Measurements from ENCODE around the gene CDS1. TPM values are rescaled to one million over a fixed set of nuclear protein-coding genes. Genes with fewer than 3 reads are reported as not detected.

The CDS1 gene
- total and polyA plus RNA-seq, 10 of the 15 experiments (the other 5 are each of a cell fraction or from before 2014, with no cell fraction given): 0.03 TPM; not detected in 8

DNA sequence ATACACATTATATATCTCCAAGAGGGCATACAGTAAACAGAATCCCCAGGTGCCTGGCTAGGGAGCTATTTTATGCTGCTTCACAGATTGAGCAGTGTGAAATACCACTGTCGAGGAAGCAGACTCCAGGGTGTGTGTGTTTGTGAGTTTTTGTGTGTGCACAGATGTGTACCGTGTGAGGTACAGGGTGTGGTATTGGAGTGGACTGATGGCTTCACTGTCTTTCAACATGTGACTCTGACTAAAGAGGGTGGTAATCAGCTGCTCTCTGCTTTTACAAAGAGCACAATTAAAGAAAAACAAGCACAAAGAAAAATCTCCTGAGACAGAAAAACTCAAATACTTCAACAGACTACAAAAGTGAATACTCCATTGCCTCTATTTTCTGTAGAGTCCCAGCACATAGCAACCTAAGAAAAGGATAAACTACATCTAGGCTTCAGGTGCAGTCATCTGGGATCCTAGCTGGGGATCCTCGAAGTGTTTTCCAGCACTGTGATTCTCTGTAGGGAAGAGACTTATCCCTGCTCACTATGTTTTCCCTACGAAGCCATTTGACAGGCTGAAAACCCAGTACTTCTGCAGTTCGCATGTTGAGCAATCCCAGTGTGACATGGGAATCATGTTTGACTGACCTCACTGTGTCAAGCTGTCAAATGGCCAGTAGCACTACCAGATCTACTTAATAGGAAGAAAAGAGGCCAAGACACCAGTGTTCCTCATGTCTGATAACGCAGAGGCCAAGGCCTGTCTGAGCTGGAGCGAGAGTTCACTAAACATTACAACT, 100.3 kb downstream of the CDS1 start:
- WGBS (ENCODE audit: insufficient coverage, insufficient replicate concordance, low lambda C conversion rate, missing lambda C conversion rate): 17% methylated on average over 7 of the region's 7 CpGs
- intact Hi-C loops (cut with micrococcal nuclease; ENCODE audit: unreplicated experiment): no loop called here
- no peak overlapping the region for H3K9ac ChIP-seq (ENCODE audit: control insufficient read depth, insufficient read depth, low read length)
- SMC1A ChIA-PET (ENCODE audit: uncharacterized antibody, unreplicated experiment): no interaction called here
- in situ Hi-C loops (cut with MboI): no loop called here
- ATAC-seq (no peak), DNase-seq (ENCODE audit: low read depth, low spot score) (no peak), FAIRE-seq (no peak)
- H4K20me1 ChIP-seq (ENCODE audit: control insufficient read depth, insufficient read depth): no peaks in the 10 kb centered on the region
- no peaks in the 10 kb centered on the region for H3K27me3 ChIP-seq (replicated peaks in 1 of 2; ENCODE audit: control insufficient read depth in 2 of 2, insufficient read depth in 2 of 2, low read length in 1 of 2)
- no peaks in the 10 kb centered on the region for H3K4me1 ChIP-seq (ENCODE audit: control insufficient read depth, insufficient read depth, low read length)
- POLR2A ChIA-PET: no interaction called here
- RAD21 ChIA-PET (ENCODE audit: unreplicated experiment): no interaction called here
- no peak overlapping the region for H3K27ac ChIP-seq (ENCODE audit: control insufficient read depth, insufficient read depth)
- no peak overlapping the region for H3K4me3 ChIP-seq
- no peaks in the 10 kb centered on the region for H3K9me3 ChIP-seq (replicated peaks; ENCODE audit: control insufficient read depth, insufficient read depth, low read length)
- H3K79me2 ChIP-seq (ENCODE audit: control insufficient read depth, insufficient read depth, low read length): no peaks in the 10 kb centered on the region
- CTCF ChIA-PET: interaction anchor here (0.6 kb wide), 1 partner anchor 686 kb away, joined by 3 read pairs; no protein-coding TSS in a partner anchor
- no TSS peak for BruUV-seq (replicated peaks)
- no peak overlapping the region for H2AFZ ChIP-seq (ENCODE audit: control insufficient read depth, low read depth, low read length)
- no peaks in the 10 kb centered on the region for H3K36me3 ChIP-seq (ENCODE audit: control insufficient read depth in 2 of 2, insufficient read depth in 2 of 2, low read length in 1 of 2)
- no peak overlapping the region for H3K4me2 ChIP-seq (ENCODE audit: control insufficient read depth, insufficient read depth)
- TF ChIP-seq CHD1 (IDR thresholded peaks at IDR 0.05; ENCODE audit: low read depth, low read length): no peak
- no peak for TF ChIP-seq RAD21 (IDR thresholded peaks at IDR 0.05; ENCODE audit: insufficient read depth, low read depth, low read length)
- TF ChIP-seq, protein P1, sequence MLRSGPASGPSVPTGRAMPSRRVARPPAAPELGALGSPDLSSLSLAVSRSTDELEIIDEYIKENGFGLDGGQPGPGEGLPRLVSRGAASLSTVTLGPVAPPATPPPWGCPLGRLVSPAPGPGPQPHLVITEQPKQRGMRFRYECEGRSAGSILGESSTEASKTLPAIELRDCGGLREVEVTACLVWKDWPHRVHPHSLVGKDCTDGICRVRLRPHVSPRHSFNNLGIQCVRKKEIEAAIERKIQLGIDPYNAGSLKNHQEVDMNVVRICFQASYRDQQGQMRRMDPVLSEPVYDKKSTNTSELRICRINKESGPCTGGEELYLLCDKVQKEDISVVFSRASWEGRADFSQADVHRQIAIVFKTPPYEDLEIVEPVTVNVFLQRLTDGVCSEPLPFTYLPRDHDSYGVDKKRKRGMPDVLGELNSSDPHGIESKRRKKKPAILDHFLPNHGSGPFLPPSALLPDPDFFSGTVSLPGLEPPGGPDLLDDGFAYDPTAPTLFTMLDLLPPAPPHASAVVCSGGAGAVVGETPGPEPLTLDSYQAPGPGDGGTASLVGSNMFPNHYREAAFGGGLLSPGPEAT (IDR thresholded peaks at IDR 0.05; ENCODE audit: low read depth): no peak
- no peak for TF ChIP-seq CBX5 (IDR thresholded peaks at IDR 0.05; ENCODE audit: low read depth)
- TF ChIP-seq MYC (IDR thresholded peaks at IDR 0.05; ENCODE audit: insufficient read depth, insufficient read length, insufficient replicate concordance, low read length, severe bottlenecking): no peak
- no peak for TF ChIP-seq YBX1 (IDR thresholded peaks at IDR 0.05)
- no peak for TF ChIP-seq CREB1 (IDR thresholded peaks at IDR 0.05; ENCODE audit: low read depth)
- TF ChIP-seq E2F8 (IDR thresholded peaks at IDR 0.05; ENCODE audit: low read depth, partially characterized antibody): no peak
- no peak for TF ChIP-seq SIN3A (IDR thresholded peaks at IDR 0.05; ENCODE audit: low read depth, low read length)
- TF ChIP-seq MXI1 (IDR thresholded peaks at IDR 0.05; ENCODE audit: low read depth, low read length): no peak
- no peak for TF ChIP-seq SMAD5 (IDR thresholded peaks at IDR 0.05; ENCODE audit: low read depth)
- no peak for TF ChIP-seq WRNIP1 (IDR thresholded peaks at IDR 0.05; ENCODE audit: borderline replicate concordance, low read depth, low read length)
- no peak for TF ChIP-seq SKIL (IDR thresholded peaks at IDR 0.05; ENCODE audit: low read depth, poor library complexity, severe bottlenecking)
- no peak for TF ChIP-seq MEF2B (IDR thresholded peaks at IDR 0.05; ENCODE audit: partially characterized antibody, poor library complexity, severe bottlenecking)
- no peak for TF ChIP-seq CEBPB (IDR thresholded peaks at IDR 0.05; ENCODE audit: borderline replicate concordance in 1 of 2, low read depth in 2 of 2, low read length in 2 of 2)
